DND-41 (cell line): ENCODE results near the gene CAMK4.

Experiments
- CTCF ChIP-seq: IDR thresholded peaks from 2 replicates; pipeline ENCODE4 v1.5.1; 2012; ENCODE audit warnings: borderline replicate concordance, low read length, moderate library complexity, mild to moderate bottlenecking; ENCODE audit not compliant: poor library complexity, severe bottlenecking; ENCODE audit errors: extremely low read depth
- EZH2 ChIP-seq: IDR thresholded peaks from 3 replicates; pipeline ENCODE4 v1.6.1; 2012; ENCODE audit warnings: borderline replicate concordance, low read depth, mild to moderate bottlenecking, moderate library complexity, low read length, inconsistent platforms; ENCODE audit not compliant: severe bottlenecking

- TF ChIP-seq CTCF (no peak), EZH2 (no peak)
These were observed 8.3 kb downstream of the CAMK4 start for GRCh38 chr5:111232311-111233051.
